H4 (cell line): ENCODE measurements around the gene SLTM. TPM values are rescaled to one million over a fixed set of nuclear protein-coding genes. Genes with fewer than 3 reads are reported as not detected.
"Not testable (repeated sequence)": the region's sequence is repeated elsewhere in the genome, so short reads cannot be mapped to it uniquely, and the experiment has no call there.

Source experiments
- DNase-seq: peaks from one replicate; pipeline ENCODE4 v3.0.0-alpha.2; 2015; ENCODE audit warnings: low spot score
- total RNA-seq: library from RNA; depleted of rRNA; stranded (reverse); fragments of >200 nt; shearing (Covaris generic); gene quantifications from 2 replicates; pipeline ENCODE4 v1.2.3, GENCODE V29; 2014

SLTM gene
- total RNA-seq, 1 experiment from 2014 or later = 49.1 TPM

GRCh38 chr15:58929891-58930416 lies 3.5 kb downstream of the SLTM start:
- no peak for DNase-seq

DNA sequence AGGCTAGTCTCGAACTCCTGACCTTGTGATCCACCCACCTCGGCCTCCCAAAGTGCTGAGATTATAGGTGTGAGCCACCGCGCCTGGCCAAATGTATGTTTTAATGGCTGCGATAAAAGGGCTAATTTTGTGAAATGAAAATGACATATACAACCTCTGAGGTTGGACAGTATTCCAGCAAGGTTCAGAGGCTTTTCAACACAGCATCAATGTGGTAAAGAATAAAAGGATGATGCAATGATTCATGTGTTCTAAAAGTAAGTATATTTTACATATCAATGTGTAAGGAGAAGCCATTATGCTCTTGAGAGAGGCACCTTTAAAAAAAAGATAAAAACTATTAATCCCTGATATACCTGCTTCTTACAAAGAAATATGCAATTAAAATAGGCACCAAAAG lies 6.7 kb downstream of the SLTM start:
- DNase-seq = no peak

DNA sequence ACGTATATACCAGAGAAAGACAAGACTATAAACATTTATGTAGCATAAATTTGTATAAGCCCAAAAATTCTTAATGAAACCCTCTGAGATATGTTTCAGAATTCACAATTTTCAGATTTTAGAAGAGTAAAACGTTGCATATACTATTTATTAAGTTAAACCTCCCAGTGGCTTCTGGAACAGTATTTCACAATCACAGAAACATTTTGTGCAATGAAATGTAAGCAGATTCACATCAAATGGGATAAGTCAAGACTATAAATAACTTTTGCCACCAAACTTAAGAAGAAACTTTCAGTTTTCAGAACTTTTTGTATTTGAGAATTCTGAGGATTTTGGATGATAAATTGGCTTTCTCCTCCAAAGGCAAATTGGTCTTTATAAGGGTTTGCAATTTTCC lies 9.2 kb downstream of the SLTM start:
- no peak for DNase-seq

GRCh38 chr15:58923696-58924300 lies 9.7 kb downstream of the SLTM start:
- DNase-seq = no peak

- no peak for DNase-seq
Observed at GRCh38 chr15:58923284-58923683, 10.2 kb downstream of the SLTM start.

DNA sequence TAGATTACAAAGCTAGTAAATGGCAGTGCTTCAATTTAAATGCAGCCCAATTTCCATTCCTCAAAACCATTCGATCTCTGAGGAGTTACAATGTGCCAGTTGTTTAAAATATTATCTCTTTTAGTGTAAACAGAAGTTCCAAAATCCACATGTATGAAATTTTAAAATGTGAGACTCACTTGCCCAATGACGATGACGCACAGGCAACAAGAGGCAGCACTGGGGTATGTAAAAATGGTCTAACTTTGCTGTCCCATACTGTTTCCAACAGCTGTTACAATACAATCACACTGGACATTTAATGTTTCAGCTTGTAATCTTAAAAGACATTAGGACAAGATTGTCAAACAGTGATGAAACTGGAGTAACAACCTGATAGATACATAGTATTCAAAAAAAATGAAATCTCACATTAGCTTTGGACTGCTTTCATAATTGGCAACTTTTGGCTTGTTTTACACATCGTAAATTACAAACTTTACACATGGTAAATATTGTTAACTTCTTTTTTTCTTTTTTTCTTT lies 12.2 kb downstream of the SLTM start:
- no peak for DNase-seq

DNA sequence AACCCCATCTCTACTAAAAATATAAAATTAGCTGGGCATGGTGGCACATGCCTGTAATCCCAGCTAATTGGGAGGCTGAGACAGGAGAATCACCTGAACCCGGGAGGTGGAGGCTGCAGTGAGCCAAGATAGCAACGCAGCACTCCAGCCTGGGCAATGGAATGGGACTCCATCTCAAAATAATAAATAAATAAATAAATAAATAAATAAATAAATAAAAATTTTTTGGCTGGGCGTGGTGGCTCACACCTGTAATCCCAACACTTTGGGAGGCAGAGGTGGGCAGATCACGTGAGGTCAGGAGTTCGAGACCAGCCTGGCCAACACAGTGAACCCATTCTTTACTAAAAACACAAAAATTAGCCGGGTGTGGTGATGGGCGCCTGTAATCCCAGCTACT lies 13.0 kb downstream of the SLTM start:
- not testable (repeated sequence) for DNase-seq

- no peak for DNase-seq
Observed at GRCh38 chr15:58919232-58919631, 14.2 kb downstream of the SLTM start.

DNA sequence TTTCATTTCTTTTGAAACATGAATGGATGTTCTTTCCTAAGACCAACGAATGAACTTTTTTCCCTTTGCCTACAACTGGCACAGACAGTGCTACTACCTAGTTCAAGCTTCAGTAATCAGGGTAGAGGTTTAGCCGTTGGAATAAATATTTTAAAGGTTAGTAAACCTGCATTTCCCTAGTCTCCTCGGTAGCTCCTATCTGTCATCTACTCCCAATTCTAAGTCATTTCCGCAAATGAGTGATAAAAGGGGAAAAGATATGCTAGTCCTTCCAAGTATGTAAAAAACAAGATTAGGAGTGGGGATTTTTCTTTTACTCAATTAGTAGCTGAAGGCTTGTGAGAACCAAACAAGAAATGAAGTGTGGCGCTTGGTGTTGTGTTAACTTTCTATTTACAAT lies 15.2 kb downstream of the SLTM start:
- no peak for DNase-seq

DNA sequence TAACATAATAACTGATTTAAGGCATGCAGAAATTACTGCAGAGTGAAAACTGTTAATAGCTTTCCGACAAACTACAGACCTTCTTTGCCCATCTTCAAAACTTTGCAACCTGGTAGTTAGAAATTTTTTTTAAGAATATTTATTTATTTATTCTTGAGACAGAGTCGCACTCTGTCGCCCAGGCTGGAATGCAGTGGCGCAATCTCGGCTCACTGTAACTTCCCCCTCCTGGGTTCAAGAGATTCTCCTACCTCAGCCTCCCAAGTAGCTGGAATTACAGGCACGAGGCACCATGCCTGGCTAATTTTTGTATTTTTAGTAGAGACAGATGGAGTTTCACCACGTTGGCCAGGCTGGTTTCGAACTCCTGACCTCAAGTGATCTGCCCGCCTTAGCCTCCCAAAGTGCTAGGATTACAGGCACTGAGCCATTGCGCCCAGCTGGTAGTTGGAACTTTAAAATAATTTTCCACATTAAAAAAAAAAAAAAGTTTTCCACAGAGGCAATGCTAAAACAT lies 15.8 kb downstream of the SLTM start:
- DNase-seq = not testable (repeated sequence)

- DNase-seq = no peak
Observed at GRCh38 chr15:58916962-58917361, 16.5 kb downstream of the SLTM start.

DNA sequence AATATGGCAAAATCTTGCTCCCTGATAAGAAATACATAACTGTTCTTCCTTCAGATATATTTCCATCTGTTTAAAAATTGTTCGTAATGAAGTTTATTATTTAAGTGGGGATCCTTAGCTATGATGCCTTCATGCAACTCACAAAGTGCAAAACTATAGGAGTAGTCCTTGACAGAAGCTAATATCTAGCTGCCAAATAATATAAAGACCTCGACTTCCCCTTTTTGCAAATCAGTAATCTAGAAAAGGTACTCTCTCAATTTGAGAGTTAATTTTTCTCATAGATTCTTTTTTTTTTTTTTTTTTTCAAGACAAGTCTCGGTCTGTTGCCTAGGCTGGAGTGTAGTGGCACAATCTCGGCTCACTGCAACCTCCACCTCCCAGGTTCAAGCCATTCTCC lies 23.0 kb downstream of the SLTM start:
- no peak for DNase-seq

DNA sequence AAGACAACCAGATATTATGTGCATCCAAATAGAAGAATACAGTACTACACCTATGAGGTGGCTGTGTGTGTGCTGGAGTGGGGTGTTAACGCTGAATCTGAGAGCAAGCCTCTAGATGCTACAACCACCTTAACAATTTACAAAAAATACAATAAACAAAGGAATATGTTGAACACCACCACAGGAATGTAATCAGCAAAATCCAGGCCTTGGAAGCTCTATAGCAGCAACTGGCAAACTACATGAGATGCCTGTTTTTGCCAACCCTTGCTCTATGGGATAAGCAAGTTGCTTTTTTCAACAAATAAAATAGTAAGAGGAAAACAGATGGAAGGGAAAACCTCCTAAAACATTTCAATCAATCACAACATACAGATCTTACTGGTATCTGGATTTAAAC lies 23.9 kb downstream of the SLTM start:
- no peak for DNase-seq

DNA sequence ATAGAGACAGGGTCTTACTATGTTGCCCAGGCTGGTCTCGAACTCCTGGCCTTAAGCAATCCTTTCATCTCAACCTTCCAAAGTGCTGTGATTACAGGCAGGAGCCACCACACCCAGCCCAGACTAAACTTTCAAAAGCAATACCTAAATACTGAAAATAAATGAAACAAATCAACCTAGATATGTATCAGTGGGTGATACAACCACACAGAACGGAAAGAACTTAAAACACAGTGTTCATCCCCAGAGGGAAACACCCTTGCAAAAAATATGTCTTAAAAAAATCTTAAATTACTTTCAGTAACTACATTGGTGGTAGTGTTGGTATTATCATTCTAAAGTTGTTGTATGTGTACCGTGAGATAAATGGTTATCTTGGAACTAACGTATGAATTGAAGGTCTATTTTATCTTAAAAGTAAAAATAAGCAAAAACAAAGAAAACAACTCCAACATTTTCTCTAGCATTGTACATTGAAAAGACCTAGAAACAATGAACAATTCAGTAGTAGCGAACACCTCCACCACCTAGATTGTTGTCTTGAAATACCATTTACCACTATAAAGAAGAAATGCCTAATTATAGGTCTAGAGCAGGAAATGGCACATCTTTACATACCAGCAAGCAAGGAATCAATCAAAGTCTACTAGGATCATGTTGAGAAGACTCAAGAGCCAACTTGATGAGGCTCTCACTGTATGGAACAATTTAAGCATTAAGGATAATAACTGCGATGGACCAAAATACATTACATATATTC lies 24.7 kb downstream of the SLTM start:
- DNase-seq = no peak

DNA sequence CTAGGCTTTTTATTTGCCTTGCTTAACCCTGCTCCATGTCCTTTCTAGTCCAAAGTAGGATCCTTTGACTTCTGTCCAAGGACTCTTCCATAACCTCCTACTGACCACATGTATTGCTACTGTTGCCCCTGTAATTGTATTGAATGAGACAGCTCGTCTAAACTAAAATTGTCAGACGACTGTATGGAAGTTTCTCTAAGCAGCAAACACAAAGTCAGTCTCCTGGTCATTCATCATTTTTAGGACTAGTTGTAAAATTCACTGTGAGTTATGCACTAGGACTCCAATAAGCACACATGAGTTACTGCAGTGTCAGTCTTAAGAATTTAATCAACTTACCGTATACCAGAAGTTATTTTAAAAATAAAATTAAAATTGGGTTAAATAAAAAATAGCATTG lies 32.8 kb downstream of the SLTM start:
- no peak for DNase-seq

DNA sequence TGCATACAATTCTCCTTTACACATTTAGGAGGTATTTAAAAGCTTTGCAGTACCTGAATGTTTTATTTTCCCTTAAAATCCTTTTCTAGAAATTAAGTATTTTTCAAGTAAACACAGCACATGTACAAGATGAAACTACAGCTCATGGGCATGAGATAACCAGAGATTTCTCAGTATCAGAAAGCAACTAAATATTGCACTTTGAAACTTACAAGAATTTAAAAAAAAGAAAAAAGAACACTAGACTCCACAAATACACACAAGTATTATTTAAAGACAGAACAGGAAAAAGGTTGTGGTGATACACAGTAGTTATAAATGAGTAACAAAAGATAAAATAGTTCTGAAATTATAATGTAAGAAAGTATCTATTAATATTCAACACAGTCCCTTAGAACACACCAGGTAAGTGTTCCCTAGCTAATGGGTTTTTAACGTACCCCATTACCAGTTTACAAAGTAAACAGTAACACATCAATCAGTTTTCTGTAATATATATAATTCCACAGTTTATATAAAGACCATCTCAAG lies 35.3 kb downstream of the SLTM start:
- no peak for DNase-seq

DNA sequence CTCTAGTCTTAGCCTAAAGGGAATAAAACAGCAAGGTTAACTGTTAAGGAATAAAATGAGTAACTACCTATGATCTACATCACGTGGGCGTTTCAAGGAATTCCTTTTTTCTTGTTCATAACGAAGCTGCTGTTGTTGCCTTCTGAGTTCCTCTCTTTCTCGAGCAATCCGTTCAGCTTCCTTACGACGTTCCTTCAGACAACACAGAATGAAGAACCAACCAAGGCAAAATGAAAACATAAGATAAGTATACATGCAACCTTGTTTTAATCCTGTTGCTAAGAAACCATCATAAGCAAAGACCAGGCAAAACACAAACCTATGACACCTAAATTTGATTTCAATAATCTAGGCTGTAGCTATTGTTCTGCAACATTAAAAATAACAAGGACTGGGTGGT lies 44.1 kb downstream of the SLTM start:
- no peak for DNase-seq

GRCh38 chr15:58886921-58887320 lies 46.6 kb downstream of the SLTM start:
- DNase-seq = no peak

GRCh38 chr15:58883926-58884325 lies 49.6 kb downstream of the SLTM start:
- DNase-seq = not testable (repeated sequence)

- no peak for DNase-seq
Observed at GRCh38 chr15:58882243-58882642, 51.2 kb downstream of the SLTM start.

DNA sequence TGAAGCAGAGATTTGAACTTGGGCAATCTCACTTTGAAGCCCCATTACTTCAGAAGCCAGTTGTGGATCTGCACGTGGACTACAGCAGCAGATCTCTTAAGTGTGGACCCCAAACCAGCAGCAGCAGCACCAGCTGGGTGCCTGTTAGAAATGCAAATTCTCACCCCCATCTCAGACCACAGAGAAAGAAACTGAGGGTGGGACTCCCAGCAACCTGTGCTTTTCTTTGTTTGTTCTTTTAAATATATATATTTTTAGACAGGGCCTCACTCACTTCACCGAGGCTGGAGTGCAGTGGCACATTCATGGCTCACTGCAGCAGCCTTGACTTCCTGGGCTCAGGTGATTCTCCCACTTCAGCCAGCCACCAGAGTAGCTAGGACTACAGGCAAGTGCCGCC lies 53.2 kb downstream of the SLTM start:
- DNase-seq = no peak

GRCh38 chr15:58877999-58878825 lies 55.3 kb downstream of the SLTM start:
- no peak for DNase-seq
